ENCODE results near the gene OR7D2.

OR7D2 gene

GRCh38 chr19:9144920-9145319 lies 33.9 kb upstream of the OR7D2 start:
- Histone ChIP-seq H3K27ac (ENCODE audit: poor library complexity, severe bottlenecking) (no peak overlapping the region), H3K36me3 (ENCODE audit: low read depth) (peaks cover 69% of the 10 kb centered on the region), H3K27me3 (ENCODE audit: insufficient read depth, poor library complexity, severe bottlenecking) (no peaks in the 10 kb centered on the region), H3K9me3 (ENCODE audit: severe bottlenecking) (peaks cover 19% of the 10 kb centered on the region), H3K4me3 (ENCODE audit: severe bottlenecking) (no peak overlapping the region), H3K4me1 (ENCODE audit: insufficient read depth, poor library complexity, severe bottlenecking) (no peaks in the 10 kb centered on the region)
- TF ChIP-seq, protein P1, sequence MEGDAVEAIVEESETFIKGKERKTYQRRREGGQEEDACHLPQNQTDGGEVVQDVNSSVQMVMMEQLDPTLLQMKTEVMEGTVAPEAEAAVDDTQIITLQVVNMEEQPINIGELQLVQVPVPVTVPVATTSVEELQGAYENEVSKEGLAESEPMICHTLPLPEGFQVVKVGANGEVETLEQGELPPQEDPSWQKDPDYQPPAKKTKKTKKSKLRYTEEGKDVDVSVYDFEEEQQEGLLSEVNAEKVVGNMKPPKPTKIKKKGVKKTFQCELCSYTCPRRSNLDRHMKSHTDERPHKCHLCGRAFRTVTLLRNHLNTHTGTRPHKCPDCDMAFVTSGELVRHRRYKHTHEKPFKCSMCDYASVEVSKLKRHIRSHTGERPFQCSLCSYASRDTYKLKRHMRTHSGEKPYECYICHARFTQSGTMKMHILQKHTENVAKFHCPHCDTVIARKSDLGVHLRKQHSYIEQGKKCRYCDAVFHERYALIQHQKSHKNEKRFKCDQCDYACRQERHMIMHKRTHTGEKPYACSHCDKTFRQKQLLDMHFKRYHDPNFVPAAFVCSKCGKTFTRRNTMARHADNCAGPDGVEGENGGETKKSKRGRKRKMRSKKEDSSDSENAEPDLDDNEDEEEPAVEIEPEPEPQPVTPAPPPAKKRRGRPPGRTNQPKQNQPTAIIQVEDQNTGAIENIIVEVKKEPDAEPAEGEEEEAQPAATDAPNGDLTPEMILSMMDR (IDR thresholded peaks at IDR 0.05; ENCODE audit: poor library complexity, severe bottlenecking) = no peak
- DNase-seq (ENCODE audit: low spot score) (no peak), ATAC-seq (ENCODE audit: low read depth) (no peak)

DNA sequence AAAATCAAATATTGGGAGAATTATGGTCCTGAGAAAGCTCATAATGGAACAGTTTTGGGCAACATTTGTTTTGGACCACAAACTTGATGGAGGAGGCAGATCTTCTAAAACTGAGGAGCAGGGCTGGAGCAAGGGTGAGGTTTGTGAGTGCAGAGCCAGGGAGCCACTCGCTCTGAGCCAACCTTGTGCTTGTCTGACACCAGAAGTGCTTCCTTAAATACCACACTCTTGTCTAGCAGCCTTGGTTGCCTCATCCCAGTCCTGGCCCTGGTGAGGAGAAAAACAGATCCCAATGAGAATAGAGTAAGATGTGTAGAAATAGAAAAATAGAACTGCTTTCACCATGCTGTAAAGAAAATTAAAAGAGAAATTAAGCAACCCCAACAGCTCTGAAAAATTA lies 31.9 kb upstream of the OR7D2 start:
- ATAC-seq (ENCODE audit: low read depth) (no peak), DNase-seq (ENCODE audit: low spot score) (no peak)
- H3K27me3 ChIP-seq (ENCODE audit: insufficient read depth, poor library complexity, severe bottlenecking) = no peaks in the 10 kb centered on the region
- peaks cover 16% of the 10 kb centered on the region for H3K9me3 ChIP-seq (ENCODE audit: severe bottlenecking)
- TF ChIP-seq, protein P1 (IDR thresholded peaks at IDR 0.05; ENCODE audit: poor library complexity, severe bottlenecking) = no peak
- H3K36me3 ChIP-seq (ENCODE audit: low read depth) = peaks cover 70% of the 10 kb centered on the region
- no peak overlapping the region for H3K27ac ChIP-seq (ENCODE audit: poor library complexity, severe bottlenecking)
- H3K4me1 ChIP-seq (ENCODE audit: insufficient read depth, poor library complexity, severe bottlenecking) = no peaks in the 10 kb centered on the region
- no peak overlapping the region for H3K4me3 ChIP-seq (ENCODE audit: severe bottlenecking)

DNA sequence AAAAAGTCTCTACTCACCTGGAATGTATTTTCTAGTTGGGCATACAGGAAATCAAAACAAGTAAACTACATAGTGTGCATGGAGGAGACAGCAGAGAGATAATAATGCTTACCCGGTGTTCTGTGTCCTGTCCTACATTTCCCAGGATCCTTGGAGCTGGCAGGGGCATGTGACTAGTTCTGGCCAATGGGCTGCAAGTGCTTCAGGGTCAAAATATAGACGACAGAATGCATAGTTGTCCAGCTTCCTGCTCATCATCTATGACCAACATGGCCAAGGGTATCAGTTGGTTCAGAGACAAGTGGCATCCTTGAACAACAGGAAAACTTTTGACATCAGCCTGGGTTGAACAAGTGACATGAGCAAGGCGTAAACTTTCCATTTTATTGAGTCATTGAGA lies 30.1 kb upstream of the OR7D2 start:
- Histone ChIP-seq H3K36me3 (ENCODE audit: low read depth) (peaks cover 69% of the 10 kb centered on the region), H3K9me3 (ENCODE audit: severe bottlenecking) (peaks cover 32% of the 10 kb centered on the region), H3K4me3 (ENCODE audit: severe bottlenecking) (no peak overlapping the region), H3K27ac (ENCODE audit: poor library complexity, severe bottlenecking) (no peak overlapping the region), H3K4me1 (ENCODE audit: insufficient read depth, poor library complexity, severe bottlenecking) (no peaks in the 10 kb centered on the region), H3K27me3 (ENCODE audit: insufficient read depth, poor library complexity, severe bottlenecking) (no peaks in the 10 kb centered on the region)
- no peak for ATAC-seq (ENCODE audit: low read depth)
- no peak for DNase-seq (ENCODE audit: low spot score)
- TF ChIP-seq, protein P1 (IDR thresholded peaks at IDR 0.05; ENCODE audit: poor library complexity, severe bottlenecking) = no peak

- Histone ChIP-seq H3K27ac (ENCODE audit: poor library complexity, severe bottlenecking) (no peak overlapping the region), H3K4me3 (ENCODE audit: severe bottlenecking) (no peak overlapping the region), H3K36me3 (ENCODE audit: low read depth) (peaks cover 70% of the 10 kb centered on the region), H3K27me3 (ENCODE audit: insufficient read depth, poor library complexity, severe bottlenecking) (no peaks in the 10 kb centered on the region), H3K9me3 (ENCODE audit: severe bottlenecking) (peaks cover 23% of the 10 kb centered on the region), H3K4me1 (ENCODE audit: insufficient read depth, poor library complexity, severe bottlenecking) (no peaks in the 10 kb centered on the region)
- DNase-seq (ENCODE audit: low spot score) = no peak
- TF ChIP-seq, protein P1 (IDR thresholded peaks at IDR 0.05; ENCODE audit: poor library complexity, severe bottlenecking) = no peak
- peak; percentile 51; the same call in 1 of the 3 replicates for ATAC-seq (ENCODE audit: low read depth)
These were observed 28.8 kb upstream of the OR7D2 start for GRCh38 chr19:9149997-9150396.

DNA sequence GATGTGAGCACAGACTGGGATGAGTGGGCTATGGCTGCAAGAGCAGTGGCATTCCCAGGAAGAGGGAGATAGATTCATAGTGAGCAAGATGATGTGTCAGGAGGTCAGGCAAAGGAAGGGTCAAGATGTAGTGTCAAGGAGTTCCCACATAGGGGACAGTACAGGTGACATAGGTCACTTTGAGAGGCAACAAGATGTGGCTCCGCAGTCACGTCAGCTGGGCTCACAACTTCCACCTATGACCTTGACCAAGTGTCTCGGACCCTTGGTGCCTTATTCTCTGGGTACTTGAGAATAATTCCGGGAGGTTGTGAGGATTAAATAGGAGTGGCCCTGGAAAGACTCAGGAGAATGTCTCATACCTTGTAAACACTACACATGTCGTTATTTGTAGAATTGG lies 28.1 kb upstream of the OR7D2 start:
- no peaks in the 10 kb centered on the region for H3K27me3 ChIP-seq (ENCODE audit: insufficient read depth, poor library complexity, severe bottlenecking)
- no peak for ATAC-seq (ENCODE audit: low read depth)
- no peak overlapping the region for H3K4me3 ChIP-seq (ENCODE audit: severe bottlenecking)
- DNase-seq (ENCODE audit: low spot score) = no peak
- peaks cover 23% of the 10 kb centered on the region for H3K9me3 ChIP-seq (ENCODE audit: severe bottlenecking)
- no peak overlapping the region for H3K27ac ChIP-seq (ENCODE audit: poor library complexity, severe bottlenecking)
- TF ChIP-seq, protein P1 (IDR thresholded peaks at IDR 0.05; ENCODE audit: poor library complexity, severe bottlenecking) = no peak
- no peaks in the 10 kb centered on the region for H3K4me1 ChIP-seq (ENCODE audit: insufficient read depth, poor library complexity, severe bottlenecking)
- H3K36me3 ChIP-seq (ENCODE audit: low read depth) = peaks cover 70% of the 10 kb centered on the region
